ENCODE measurements around the gene KCNJ8.
A peak's percentile ranks its signal among the peaks of the same experiment; 100 is the strongest.
"Not testable (repeated sequence)": the region's sequence is repeated elsewhere in the genome, so short reads cannot be mapped to it uniquely, and the experiment has no call there.

The KCNJ8 gene

GRCh38 chr12:21782723-21783122 lies 8.2 kb upstream of the KCNJ8 start:
- not testable (repeated sequence) for DNase-seq

- DNase-seq: no peak
These were observed 6.3 kb upstream of the KCNJ8 start for GRCh38 chr12:21780786-21781185.

- no peak for DNase-seq
These were observed 1.7 kb upstream of the KCNJ8 start for GRCh38 chr12:21776175-21776574.

- DNase-seq: no peak
These were observed 771 bp upstream of the KCNJ8 start for GRCh38 chr12:21775133-21775820.

- DNase-seq: no peak
These were observed 700 bp downstream of the KCNJ8 start for GRCh38 chr12:21773806-21774205.

GRCh38 chr12:21773263-21773741 lies 1.2 kb downstream of the KCNJ8 start:
- DNase-seq: peak; percentile 16

- no peak for DNase-seq
These were observed 3.2 kb downstream of the KCNJ8 start for GRCh38 chr12:21771311-21771710.

GRCh38 chr12:21769307-21769706 lies 5.2 kb downstream of the KCNJ8 start:
- DNase-seq: no peak

- no peak for DNase-seq
These were observed 8.1 kb downstream of the KCNJ8 start for GRCh38 chr12:21766403-21766802.

- DNase-seq: no peak
These were observed 9.6 kb downstream of the KCNJ8 start for GRCh38 chr12:21764950-21765349.

- DNase-seq: no peak
These were observed 10.4 kb downstream of the KCNJ8 start for GRCh38 chr12:21764065-21764464.

- DNase-seq: no peak
These were observed 11.0 kb downstream of the KCNJ8 start for GRCh38 chr12:21763531-21763930.

GRCh38 chr12:21759737-21760136 lies 14.8 kb downstream of the KCNJ8 start:
- DNase-seq: no peak

- no peak for DNase-seq
These were observed 16.8 kb downstream of the KCNJ8 start for GRCh38 chr12:21757735-21758134.

GRCh38 chr12:21756699-21757098 lies 17.8 kb downstream of the KCNJ8 start:
- no peak for DNase-seq

- DNase-seq: no peak
These were observed 23.0 kb downstream of the KCNJ8 start for GRCh38 chr12:21751517-21751916.

GRCh38 chr12:21745258-21745657 lies 29.2 kb downstream of the KCNJ8 start:
- no peak for DNase-seq

- no peak for DNase-seq
These were observed 43.4 kb downstream of the KCNJ8 start for GRCh38 chr12:21731144-21731543.

GRCh38 chr12:21725731-21726130 lies 48.8 kb downstream of the KCNJ8 start:
- no peak for DNase-seq

GRCh38 chr12:21718944-21719650 lies 55.4 kb downstream of the KCNJ8 start:
- DNase-seq: no peak

GRCh38 chr12:21718403-21718802 lies 56.1 kb downstream of the KCNJ8 start:
- no peak for DNase-seq

GRCh38 chr12:21717767-21718166 lies 56.7 kb downstream of the KCNJ8 start:
- no peak for DNase-seq

- no peak for DNase-seq
These were observed 59.1 kb downstream of the KCNJ8 start for GRCh38 chr12:21715386-21715785.

All from NCI-H510A (cell line).